Activated CD4-positive, alpha-beta T cell treated with anti-CD3 and anti-CD28 coated beads, Interleukin-2, Interleukin-6, amounts not matched to agents 100 ng/mL and 50 ng/mL, durations not matched to agents 16 hours and 8 hours (primary cell): ENCODE measurements around the gene BOK.

Experiments used
- DNase-seq: peaks from one replicate; pipeline ENCODE4 v3.0.0-alpha.2; 2020

BOK gene

GRCh38 chr2:241539616-241540374 is 18.8 kb upstream of the BOK start:
- no peak for DNase-seq

GRCh38 chr2:241540401-241540770 is 18.2 kb upstream of the BOK start:
- no peak for DNase-seq

GRCh38 chr2:241540771-241541561 is 17.6 kb upstream of the BOK start:
- peak; percentile 76 for DNase-seq

GRCh38 chr2:241541564-241542277 is 16.8 kb upstream of the BOK start:
- DNase-seq: no peak

- no peak for DNase-seq
Measured at GRCh38 chr2:241542278-241542605, 16.3 kb upstream of the BOK start.

- no peak for DNase-seq
Measured at GRCh38 chr2:241545106-241545505, 13.4 kb upstream of the BOK start.

- DNase-seq: no peak
Measured at GRCh38 chr2:241545523-241546473, 12.7 kb upstream of the BOK start.

GRCh38 chr2:241546771-241547498 is 11.6 kb upstream of the BOK start:
- DNase-seq: no peak

- no peak for DNase-seq
Measured at GRCh38 chr2:241547781-241548450, 10.6 kb upstream of the BOK start.

GRCh38 chr2:241548451-241548835 is 10.1 kb upstream of the BOK start:
- DNase-seq: no peak

- no peak for DNase-seq
Measured at GRCh38 chr2:241550616-241551580, 7.6 kb upstream of the BOK start.

- no peak for DNase-seq
Measured at GRCh38 chr2:241551599-241551997, 6.9 kb upstream of the BOK start.

GRCh38 chr2:241551998-241552737 is 6.4 kb upstream of the BOK start:
- no peak for DNase-seq

GRCh38 chr2:241553512-241553830 is 5.1 kb upstream of the BOK start:
- DNase-seq: no peak

- no peak for DNase-seq
Measured at GRCh38 chr2:241553981-241554380, 4.6 kb upstream of the BOK start.

- DNase-seq: no peak
Measured at GRCh38 chr2:241554610-241555322, 3.8 kb upstream of the BOK start.

- DNase-seq: no peak
Measured at GRCh38 chr2:241555711-241556110, 2.8 kb upstream of the BOK start.

- DNase-seq: no peak
Measured at GRCh38 chr2:241556746-241557145, 1.8 kb upstream of the BOK start.
